Measurements from ENCODE around the gene ACOX3.

- TF ChIP-seq CTCF (conservative IDR thresholded peaks at IDR 0.05; ENCODE audit: low read depth, low read length) (peak; percentile 41; the same call in 1 of the 2 replicates), EZH2phosphoT487 (IDR thresholded peaks at IDR 0.05; ENCODE audit: borderline replicate concordance, low read length) (no peak), EZH2 (IDR thresholded peaks at IDR 0.05; ENCODE audit: low read length, unreplicated experiment) (no peak)
These were observed 120.2 kb downstream of the ACOX3 start for GRCh38 chr4:8320386-8320750.
